HL-60 (cell line): Measurements from ENCODE around the gene RGS7.

Experiments
- DNase-seq, 2 experiments: peaks; one replicate each; pipeline ENCODE4 v3.0.0-alpha.2; 2010 to 2020; ENCODE audit warnings: low read depth in 1 of 2, low spot score in 1 of 2
- H3K27ac ChIP-seq: fragments of 250-450 bp; sonication (Bioruptor Pico); replicated peaks from 2 replicates; pipeline ENCODE4 v1.5.1; 2020; ENCODE audit warnings: mild to moderate bottlenecking, moderate library complexity
- H3K27me3 ChIP-seq: fragments of 250-450 bp; sonication (Bioruptor Pico); 2 replicates; pipeline ENCODE4 v1.5.1; 2021; ENCODE audit warnings: mild to moderate bottlenecking, moderate library complexity; ENCODE audit not compliant: insufficient read depth, poor library complexity, severe bottlenecking
- H3K4me3 ChIP-seq: replicated peaks from 2 replicates; pipeline ENCODE4 v1.5.1; 2011; ENCODE audit warnings: mild to moderate bottlenecking, control low read depth, low read length; ENCODE audit not compliant: insufficient read depth
- CTCF ChIP-seq: IDR thresholded peaks from one replicate; pipeline ENCODE4 v1.5.1; 2011; ENCODE audit warnings: low read length, control low read depth, inconsistent platforms; ENCODE audit not compliant: insufficient read depth
- GABPA ChIP-seq: IDR thresholded peaks from 2 replicates; pipeline ENCODE4 v1.6.1; 2012; ENCODE audit warnings: low read depth
- POLR2AphosphoS5 ChIP-seq: IDR thresholded peaks from 2 replicates; pipeline ENCODE4 v1.6.1; 2012; ENCODE audit warnings: low read depth
- REST ChIP-seq: IDR thresholded peaks from 2 replicates; pipeline ENCODE4 v1.6.1; 2012; ENCODE audit warnings: low read depth; ENCODE audit not compliant: insufficient replicate concordance
- SPI1 ChIP-seq: IDR thresholded peaks from 2 replicates; pipeline ENCODE4 v1.6.1; 2012; ENCODE audit warnings: low read depth, mild to moderate bottlenecking, borderline replicate concordance

Gene RGS7

GRCh38 chr1:240833075-240833474 is 523.9 kb downstream of the RGS7 start:
- TF ChIP-seq POLR2AphosphoS5 (no peak), GABPA (no peak), REST (no peak), SPI1 (no peak), CTCF (no peak)
- no peak overlapping the region for H3K4me3 ChIP-seq
- H3K27me3 ChIP-seq, result no peaks in the 10 kb centered on the region
- no peak overlapping the region for H3K27ac ChIP-seq
- no peak for DNase-seq

- Histone ChIP-seq H3K4me3 (no peak overlapping the region), H3K27ac (no peak overlapping the region), H3K27me3 (no peaks in the 10 kb centered on the region)
- DNase-seq, result no peak
- TF ChIP-seq CTCF, result no peak
- no peak for TF ChIP-seq REST
- no peak for TF ChIP-seq GABPA
- TF ChIP-seq POLR2AphosphoS5, result no peak
- no peak for TF ChIP-seq SPI1
Measured at GRCh38 chr1:240831922-240832321, 525.1 kb downstream of the RGS7 start.

- no peak overlapping the region for H3K27ac ChIP-seq
- no peak overlapping the region for H3K4me3 ChIP-seq
- no peak for DNase-seq
- TF ChIP-seq SPI1, result no peak
- TF ChIP-seq GABPA, result no peak
- TF ChIP-seq POLR2AphosphoS5, result no peak
- TF ChIP-seq REST, result no peak
- TF ChIP-seq CTCF, result no peak
- H3K27me3 ChIP-seq, result no peaks in the 10 kb centered on the region
Measured at GRCh38 chr1:240831191-240831631, 525.8 kb downstream of the RGS7 start.
